Mononuclear cell (primary cell): Measurements from ENCODE around the gene LIN7A. TPM values are rescaled to one million over a fixed set of nuclear protein-coding genes. Genes with fewer than 3 reads are reported as not detected.
"Not testable (repeated sequence)": the region's sequence is repeated elsewhere in the genome, so short reads cannot be mapped to it uniquely, and the experiment has no call there.

Experiments used
- H3K27me3 ChIP-seq: 2 replicates; pipeline ENCODE4 v1.6.0; 2011; ENCODE audit warnings: low read length, control low read depth; ENCODE audit not compliant: insufficient read depth
- H3K4me1 ChIP-seq: 2 replicates; pipeline ENCODE4 v1.5.1; 2011; ENCODE audit warnings: mild to moderate bottlenecking, low read length, control low read depth; ENCODE audit not compliant: insufficient read depth
- H3K4me3 ChIP-seq: 2 replicates; pipeline ENCODE4 v1.5.1; 2011; ENCODE audit warnings: mild to moderate bottlenecking, low read length, moderate library complexity
- H3K9me3 ChIP-seq: 2 replicates; pipeline ENCODE4 v1.5.1; 2011; ENCODE audit warnings: low read depth, mild to moderate bottlenecking, control low read depth, low read length
- total RNA-seq: library from RNA; depleted of rRNA; stranded (reverse); fragments of >200 nt; gene quantifications from one replicate; pipeline ENCODE4 v1.2.3, GENCODE V29; 2012

LIN7A gene
- total RNA-seq, 1 donor, result 6.1 TPM

DNA sequence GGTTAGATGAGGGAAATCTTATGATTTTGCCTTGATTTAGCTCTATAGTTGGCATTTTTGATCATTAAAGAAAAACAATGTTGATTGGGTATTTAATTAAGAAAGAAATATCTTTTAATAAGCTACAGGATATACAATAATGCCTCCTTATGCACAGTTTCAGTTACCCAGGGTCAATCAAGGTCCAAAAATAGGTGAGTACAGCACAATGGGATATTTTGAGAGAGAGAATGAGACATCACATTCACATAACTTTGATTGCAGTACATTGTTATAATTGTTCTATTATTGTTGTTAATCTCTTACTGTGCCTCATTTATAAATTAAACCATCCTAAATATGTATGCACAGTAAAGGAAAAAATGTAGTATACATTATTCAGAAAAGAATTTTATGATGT is 118.9 kb downstream of the LIN7A start:
- Histone ChIP-seq H3K4me3 (no peak overlapping the region), H3K4me1 (no peaks in the 10 kb centered on the region), H3K9me3 (no peaks in the 10 kb centered on the region), H3K27me3 (no peaks in the 10 kb centered on the region)

DNA sequence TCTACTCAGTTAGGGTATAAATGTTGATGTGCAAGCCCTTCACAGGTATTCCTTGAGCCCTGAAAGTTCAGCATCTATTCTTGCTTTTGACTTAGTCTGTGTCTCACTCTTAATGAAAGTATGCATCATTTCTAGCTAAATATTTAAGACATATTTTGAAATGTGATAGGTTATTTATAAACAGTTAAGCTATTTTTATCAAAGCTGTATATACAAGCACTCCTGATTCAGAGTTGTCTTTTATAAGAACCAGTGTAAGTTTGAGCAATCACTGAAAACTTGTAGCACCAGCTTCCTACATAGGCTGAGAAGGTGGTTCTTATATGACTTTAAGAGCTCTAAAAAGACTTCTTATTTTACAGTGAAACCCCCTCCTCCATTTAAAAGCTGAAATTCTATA is 122.4 kb downstream of the LIN7A start:
- Histone ChIP-seq H3K27me3 (no peaks in the 10 kb centered on the region), H3K9me3 (no peaks in the 10 kb centered on the region), H3K4me1 (no peaks in the 10 kb centered on the region), H3K4me3 (no peak overlapping the region)

DNA sequence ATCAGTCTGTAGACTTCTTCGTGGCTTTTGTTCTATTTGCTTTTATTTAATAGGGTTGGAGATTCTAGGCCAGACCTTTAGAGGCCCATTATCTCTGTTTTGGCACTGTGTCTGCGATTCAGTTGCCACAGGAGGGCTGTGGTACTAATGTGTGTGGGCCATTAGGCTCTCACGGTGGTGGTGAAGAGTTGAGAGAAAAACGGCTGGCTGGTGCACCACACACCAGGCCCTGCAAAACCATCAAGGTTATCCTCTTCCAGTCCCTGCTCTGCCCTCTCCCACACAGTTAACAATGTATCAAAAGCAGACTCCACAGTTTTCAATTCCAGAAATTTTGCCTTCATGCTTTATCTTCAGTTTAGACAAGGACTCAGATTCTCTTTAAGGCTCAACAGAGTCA is 123.3 kb downstream of the LIN7A start:
- no peaks in the 10 kb centered on the region for H3K27me3 ChIP-seq
- H3K4me1 ChIP-seq, result no peaks in the 10 kb centered on the region
- no peaks in the 10 kb centered on the region for H3K9me3 ChIP-seq
- H3K4me3 ChIP-seq, result no peak overlapping the region

DNA sequence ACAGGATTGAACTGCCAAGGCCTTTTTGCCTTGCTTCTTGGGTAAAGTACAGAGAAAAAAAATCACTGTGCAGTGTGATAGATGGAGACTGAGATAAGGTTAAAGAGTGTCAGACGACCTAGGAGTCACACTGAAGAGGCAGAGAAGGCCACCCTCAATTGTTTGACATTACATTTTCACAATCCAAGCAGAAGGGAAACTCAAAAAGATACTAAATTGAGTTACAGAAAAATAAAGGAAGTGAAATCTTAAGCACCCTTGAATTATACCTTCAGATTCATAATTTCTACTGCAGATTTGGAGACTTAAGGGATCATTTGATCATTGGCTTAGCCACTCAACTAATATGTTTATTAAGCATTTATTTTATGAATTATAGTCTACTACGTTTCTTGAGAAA is 123.9 kb downstream of the LIN7A start:
- Histone ChIP-seq H3K4me3 (no peak overlapping the region), H3K4me1 (no peaks in the 10 kb centered on the region), H3K27me3 (no peaks in the 10 kb centered on the region), H3K9me3 (no peaks in the 10 kb centered on the region)

DNA sequence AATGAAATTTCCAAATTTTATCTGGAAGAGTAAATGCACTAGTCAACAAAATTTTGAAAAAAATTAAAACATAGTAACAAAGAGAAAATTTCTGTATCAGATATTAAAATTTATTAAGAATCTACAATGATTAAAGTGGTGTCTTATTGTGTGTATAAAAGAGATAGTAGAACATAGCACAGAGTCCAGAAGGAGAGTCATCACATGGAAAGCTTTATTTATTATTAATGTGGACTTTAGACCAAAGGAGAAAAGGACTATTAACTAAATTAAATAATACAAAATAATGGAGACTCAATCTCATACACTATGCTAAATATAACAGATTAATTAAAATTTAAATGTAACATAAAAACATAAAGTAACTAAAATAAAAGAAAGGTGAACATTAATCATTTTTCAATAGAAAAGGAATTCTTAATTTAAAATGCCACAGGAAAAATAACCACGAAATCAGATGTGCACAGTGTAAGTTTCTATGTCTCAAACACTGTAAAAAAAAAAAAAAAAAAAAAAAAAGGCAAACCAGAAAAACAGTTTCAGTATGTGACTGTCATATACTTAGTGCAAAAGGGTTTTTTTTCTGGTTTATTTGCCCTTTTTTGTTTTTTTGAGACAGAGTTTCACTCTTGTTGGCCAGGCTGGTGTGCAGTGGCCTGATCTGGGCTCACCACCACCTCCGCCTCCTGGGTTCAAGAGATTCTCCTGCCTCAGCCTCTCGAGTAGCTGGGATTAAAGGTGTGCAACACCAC is 125.6 kb downstream of the LIN7A start:
- Histone ChIP-seq H3K27me3 (no peaks in the 10 kb centered on the region), H3K4me1 (no peaks in the 10 kb centered on the region), H3K4me3 (no peak overlapping the region), H3K9me3 (no peaks in the 10 kb centered on the region)

DNA sequence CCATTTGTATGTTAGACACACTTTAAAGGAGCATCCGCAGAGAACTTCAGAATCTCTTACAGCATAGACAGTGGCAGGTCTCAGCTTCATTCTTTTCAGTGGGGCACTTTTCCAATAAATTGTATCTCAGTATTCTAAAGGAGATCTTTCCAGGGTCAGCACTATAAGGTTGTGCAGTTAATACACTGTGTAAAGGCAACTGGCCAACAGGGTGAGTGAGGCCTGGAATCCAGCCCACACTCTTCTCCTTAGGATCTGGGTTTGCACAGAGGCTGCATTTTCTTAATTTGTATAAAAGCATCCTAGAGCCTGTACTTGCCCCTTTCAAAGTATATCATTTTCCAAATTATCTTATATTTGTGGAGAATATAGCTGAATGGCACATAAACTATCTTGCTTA is 126.9 kb downstream of the LIN7A start:
- H3K4me3 ChIP-seq, result no peak overlapping the region
- no peaks in the 10 kb centered on the region for H3K27me3 ChIP-seq
- no peaks in the 10 kb centered on the region for H3K9me3 ChIP-seq
- H3K4me1 ChIP-seq, result no peaks in the 10 kb centered on the region

DNA sequence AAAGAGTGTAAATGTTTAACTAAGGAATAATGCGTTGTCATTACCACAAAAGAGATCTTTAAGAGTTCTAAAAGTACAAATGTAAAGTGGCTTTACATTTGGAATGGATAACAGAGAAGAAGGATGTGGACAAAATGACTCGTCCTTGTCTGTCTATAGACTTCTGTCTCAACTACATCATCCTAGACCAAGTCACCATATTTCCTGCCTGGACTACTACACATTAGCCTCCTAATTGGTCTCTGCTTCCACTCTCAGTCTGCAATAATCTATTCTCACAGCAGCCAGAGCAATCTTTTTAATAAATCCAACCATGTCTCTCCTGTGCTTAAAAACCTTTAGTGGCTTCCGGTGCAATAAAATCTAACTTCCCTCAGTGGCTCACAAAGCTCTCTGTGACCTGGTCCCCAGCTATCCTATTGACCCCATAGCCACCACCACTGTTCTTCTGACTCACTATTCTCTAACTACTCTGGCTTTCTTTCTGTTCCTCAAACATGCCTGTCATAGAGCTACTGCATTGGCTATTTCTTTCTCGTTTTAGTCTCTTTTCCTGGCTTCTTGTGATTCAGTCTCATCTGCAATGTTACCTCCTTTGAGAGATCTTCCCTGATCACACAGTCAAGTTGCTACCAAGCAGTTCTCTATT is 130.0 kb downstream of the LIN7A start:
- no peaks in the 10 kb centered on the region for H3K9me3 ChIP-seq

DNA sequence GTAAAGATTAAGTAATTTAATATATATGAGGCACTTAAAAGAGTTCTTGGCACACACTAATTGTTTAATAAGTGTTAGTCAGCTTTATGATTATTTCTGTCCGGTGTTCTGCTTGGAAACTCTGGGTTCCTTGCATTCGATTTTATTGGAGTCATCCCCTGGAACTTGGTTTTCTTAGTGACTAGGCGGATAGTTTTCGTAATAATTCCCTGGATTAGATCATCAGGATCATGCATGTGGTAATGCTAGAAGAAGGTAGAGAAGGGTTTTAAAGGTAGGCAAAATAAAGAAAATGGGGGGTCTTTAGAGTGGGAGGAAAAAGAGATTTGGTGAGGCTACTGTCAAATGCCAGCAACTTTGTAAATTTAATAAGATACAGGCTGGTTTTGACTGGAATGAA is 132.6 kb downstream of the LIN7A start:
- Histone ChIP-seq H3K9me3 (no peaks in the 10 kb centered on the region), H3K4me3 (no peak overlapping the region), H3K4me1 (no peaks in the 10 kb centered on the region), H3K27me3 (no peaks in the 10 kb centered on the region)

More for the DNA sequence above, 130.0 kb downstream of the LIN7A start:
- Histone ChIP-seq H3K4me1 (no peaks in the 10 kb centered on the region), H3K27me3 (no peaks in the 10 kb centered on the region), H3K4me3 (no peak overlapping the region)

DNA sequence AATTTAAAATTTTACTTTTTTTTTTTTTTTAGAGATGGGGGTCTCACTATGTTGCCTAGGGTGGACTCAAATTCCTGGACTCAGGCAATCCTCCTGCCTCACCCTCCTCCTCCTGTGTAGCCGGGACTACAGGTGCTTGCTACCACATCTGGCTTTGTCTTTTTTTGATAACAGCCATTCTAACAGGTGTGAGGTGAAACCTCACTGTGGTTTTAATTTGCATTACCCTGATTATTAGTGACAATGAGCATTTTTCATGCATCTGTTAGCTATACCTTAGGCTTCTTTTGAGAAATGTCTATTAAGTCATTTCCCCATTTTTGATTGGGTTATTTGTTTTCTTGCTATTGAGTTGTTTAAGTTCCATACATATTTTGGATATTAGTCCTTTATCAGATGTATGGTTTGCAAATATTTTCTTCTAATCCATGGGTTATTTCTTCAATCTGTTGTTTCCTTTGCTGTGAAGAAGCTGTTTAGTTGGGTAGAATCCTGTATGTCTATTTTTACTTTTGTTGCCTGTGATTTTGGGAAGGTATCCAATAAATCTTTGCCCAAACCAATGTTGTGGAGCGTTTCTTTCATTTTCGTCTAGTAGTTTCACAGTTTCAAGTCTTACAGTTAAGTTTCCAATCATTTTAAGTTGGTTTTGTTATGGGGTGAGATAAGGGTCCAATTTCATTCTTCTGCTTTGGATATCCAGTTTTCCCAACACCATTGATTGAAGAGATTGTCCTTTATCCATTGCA is 134.9 kb downstream of the LIN7A start:
- H3K27me3 ChIP-seq, result no peaks in the 10 kb centered on the region
- no peaks in the 10 kb centered on the region for H3K9me3 ChIP-seq
- no peak overlapping the region for H3K4me3 ChIP-seq
- no peaks in the 10 kb centered on the region for H3K4me1 ChIP-seq

DNA sequence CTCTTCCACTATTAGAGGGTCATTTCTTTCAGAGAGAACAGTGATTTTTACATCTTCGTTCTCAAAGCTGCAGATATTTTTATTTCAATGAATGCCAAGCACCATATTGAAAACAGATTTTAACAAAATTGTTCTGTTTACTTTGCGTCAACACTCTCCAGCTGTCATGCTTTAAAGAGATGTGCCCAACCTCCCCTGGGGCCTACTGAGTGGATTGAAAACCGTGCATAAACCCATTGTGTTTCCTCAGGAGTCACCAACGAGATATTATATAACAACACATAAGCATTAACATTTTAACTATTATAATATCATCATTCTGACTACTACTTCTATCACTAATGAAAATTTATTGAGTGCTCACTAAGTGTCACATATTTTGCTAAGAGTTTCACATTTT is 139.5 kb downstream of the LIN7A start:
- Histone ChIP-seq H3K9me3 (no peaks in the 10 kb centered on the region), H3K4me1 (no peaks in the 10 kb centered on the region), H3K4me3 (no peak overlapping the region), H3K27me3 (no peaks in the 10 kb centered on the region)

DNA sequence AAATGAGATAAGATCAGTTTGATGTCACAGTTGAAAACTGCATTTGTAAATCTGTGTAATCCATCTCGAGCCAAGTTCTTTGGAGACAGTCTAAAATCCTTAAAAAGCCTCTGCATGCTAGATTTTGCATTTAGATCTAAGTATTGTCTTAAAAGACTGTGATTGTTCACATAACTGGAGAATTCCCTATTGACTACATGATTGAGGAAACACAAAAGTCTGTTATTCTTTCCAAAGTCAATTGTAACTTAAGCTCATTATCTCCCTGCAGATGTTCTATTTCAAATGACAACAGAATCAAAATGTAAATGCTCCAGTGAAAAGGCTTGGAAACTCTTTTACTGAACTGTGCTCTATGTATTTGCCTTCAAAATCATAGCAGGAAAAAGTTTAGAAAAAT is 143.2 kb downstream of the LIN7A start:
- no peak overlapping the region for H3K4me3 ChIP-seq
- H3K9me3 ChIP-seq, result no peaks in the 10 kb centered on the region
- H3K27me3 ChIP-seq, result no peaks in the 10 kb centered on the region
- no peaks in the 10 kb centered on the region for H3K4me1 ChIP-seq

DNA sequence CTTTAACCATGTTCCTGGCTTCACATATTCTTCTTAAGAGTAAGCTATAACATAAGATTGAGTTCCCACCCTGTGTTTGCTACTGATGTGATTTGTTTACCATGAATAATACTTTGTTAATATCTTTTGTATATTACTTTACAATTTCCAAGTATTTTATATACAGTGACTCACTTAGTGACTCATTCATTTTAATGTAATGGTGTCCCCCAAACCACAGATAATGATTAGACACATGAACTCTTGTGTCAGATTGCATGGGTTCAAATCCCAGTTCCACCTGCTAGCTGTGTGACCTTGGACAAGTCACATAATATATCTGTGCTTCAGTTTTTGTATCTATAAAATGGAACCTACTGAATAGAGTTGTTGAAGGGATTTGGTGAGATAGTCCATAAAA is 144.9 kb downstream of the LIN7A start:
- Histone ChIP-seq H3K27me3 (no peaks in the 10 kb centered on the region), H3K4me3 (no peak overlapping the region), H3K4me1 (no peaks in the 10 kb centered on the region), H3K9me3 (no peaks in the 10 kb centered on the region)

DNA sequence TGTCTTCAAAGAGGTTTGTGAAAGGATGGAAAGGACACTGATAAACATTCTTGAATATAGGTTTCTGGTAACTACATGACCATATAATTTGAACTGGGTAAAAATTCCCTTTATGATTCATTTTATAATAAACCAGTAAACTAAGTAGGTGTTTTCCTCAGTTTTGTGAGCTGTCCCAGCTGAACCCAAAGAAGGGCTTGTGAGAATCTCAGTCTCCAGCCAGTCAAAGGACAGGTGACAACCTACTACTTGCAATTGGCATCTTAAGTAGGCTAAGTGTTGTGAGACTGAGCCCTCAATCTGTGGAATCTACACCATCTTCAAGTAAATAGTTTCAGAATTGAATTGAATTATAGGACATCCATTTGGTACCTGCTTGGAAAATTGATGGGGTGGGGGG is 145.9 kb downstream of the LIN7A start:
- Histone ChIP-seq H3K4me3 (no peak overlapping the region), H3K4me1 (no peaks in the 10 kb centered on the region), H3K27me3 (no peaks in the 10 kb centered on the region), H3K9me3 (no peaks in the 10 kb centered on the region)

DNA sequence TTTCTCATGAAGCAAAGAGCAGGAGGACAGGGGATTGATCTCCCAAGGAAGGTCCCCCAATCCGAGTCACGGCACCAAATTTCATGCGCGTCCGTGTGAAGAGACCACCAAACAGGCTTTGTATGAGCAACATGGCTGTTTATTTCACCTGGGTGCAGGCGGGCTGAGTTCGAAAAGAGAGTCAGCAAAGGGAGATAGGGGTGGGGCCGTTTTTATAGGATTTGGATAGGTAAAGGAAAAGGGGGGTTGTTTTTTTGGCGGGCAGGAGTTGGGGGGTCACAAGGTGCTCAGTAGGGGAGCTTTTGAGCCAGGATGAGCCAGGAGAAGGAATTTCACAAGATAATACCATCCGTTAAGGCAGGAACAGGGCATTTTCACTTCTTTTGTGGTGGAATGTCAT is 149.3 kb downstream of the LIN7A start:
- not testable (repeated sequence) for H3K4me1 ChIP-seq, H3K9me3 ChIP-seq, H3K27me3 ChIP-seq, H3K4me3 ChIP-seq

DNA sequence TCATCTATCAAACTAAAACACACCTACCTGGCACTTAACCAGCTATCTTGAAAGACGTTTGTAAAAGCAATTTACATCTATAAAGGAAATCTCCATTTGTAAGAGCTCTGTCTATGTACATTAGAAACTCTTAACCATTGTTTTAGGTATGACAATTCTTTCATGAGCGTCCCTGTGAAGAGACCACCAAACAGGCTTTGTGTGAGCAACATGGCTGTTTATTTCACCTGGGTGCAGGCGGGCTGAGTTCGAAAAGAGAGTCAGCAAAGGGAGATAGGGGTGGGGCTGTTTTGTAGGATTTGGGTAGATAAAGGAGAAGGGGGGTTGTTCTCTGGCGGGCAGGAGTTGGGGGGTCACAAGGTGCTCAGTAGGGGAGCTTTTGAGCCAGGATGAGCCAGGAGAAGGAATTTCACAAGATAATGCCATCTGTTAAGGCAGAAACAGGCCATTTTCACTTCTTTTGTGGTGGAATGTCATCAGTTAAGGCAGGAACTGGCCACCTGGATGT is 154.7 kb downstream of the LIN7A start:
- not testable (repeated sequence) for H3K27me3 ChIP-seq, H3K9me3 ChIP-seq, H3K4me3 ChIP-seq, H3K4me1 ChIP-seq
